ENCODE data around the gene ADAMTS12.
A peak's percentile ranks its signal among the peaks of the same experiment; 100 is the strongest.

ADAMTS12 gene

DNA sequence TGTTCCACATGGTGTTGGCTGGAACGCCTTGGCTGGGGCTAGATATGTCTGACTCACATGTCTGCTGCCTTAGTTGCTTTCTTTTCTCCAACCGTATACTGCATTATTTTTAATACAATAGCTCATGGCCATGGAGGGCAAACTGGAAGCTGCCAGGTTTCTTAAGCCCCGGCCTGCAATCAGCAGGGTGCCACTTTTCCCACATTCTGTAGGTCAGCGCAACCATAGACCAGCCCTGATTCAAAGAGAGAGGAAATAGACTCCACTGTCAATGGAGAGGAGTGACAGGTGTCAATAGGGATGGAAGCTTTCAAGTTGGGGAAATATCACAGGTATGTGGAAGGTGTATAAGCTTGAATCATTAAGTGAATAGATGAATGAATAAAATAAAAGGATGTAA lies 390.5 kb downstream of the ADAMTS12 start:
- H3K27me3 ChIP-seq (ENCODE audit: control insufficient read depth, insufficient read depth, low read length) = no peaks in the 10 kb centered on the region
- no peak overlapping the region for H3K9ac ChIP-seq (ENCODE audit: low read length)
- no peak overlapping the region for H3K27ac ChIP-seq (ENCODE audit: low read depth, low read length)
- no peaks in the 10 kb centered on the region for H3K9me3 ChIP-seq (ENCODE audit: control insufficient read depth, insufficient read depth, low read depth, low read length)
- no peaks in the 10 kb centered on the region for H3K36me3 ChIP-seq (ENCODE audit: control insufficient read depth, insufficient read depth, low read length)
- no peak overlapping the region for H3K4me3 ChIP-seq (ENCODE audit: low read depth, low read length)
- H3K4me1 ChIP-seq (ENCODE audit: control insufficient read depth, insufficient read depth, low read length) = no peaks in the 10 kb centered on the region

DNA sequence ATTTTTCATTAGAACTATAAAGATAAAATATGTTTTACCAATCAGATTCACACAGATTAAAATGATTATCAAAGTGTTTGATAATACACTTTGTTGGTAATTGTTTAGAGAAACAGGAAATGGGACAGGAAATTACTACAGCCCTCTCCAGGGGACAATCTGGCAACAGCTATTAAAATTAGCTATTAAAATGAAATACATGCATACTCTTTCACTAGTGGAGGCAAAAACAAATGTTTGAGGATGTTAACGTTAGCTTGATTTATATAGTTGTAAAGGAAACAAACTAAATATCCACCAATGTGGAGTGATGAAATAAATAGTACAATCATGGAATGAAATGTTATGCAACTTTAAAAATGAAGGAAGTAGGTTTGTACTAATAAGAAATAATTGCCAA lies 397.3 kb downstream of the ADAMTS12 start:
- no peaks in the 10 kb centered on the region for H3K9me3 ChIP-seq (ENCODE audit: control insufficient read depth, insufficient read depth, low read depth, low read length)
- no peak overlapping the region for H3K27ac ChIP-seq (ENCODE audit: low read depth, low read length)
- H3K36me3 ChIP-seq (ENCODE audit: control insufficient read depth, insufficient read depth, low read length) = no peaks in the 10 kb centered on the region
- H3K27me3 ChIP-seq (ENCODE audit: control insufficient read depth, insufficient read depth, low read length) = no peaks in the 10 kb centered on the region
- H3K4me1 ChIP-seq (ENCODE audit: control insufficient read depth, insufficient read depth, low read length) = no peaks in the 10 kb centered on the region; the same call in 1 of the 2 replicates
- no peak overlapping the region for H3K9ac ChIP-seq (ENCODE audit: low read length)
- H3K4me3 ChIP-seq (ENCODE audit: low read depth, low read length) = no peak overlapping the region

DNA sequence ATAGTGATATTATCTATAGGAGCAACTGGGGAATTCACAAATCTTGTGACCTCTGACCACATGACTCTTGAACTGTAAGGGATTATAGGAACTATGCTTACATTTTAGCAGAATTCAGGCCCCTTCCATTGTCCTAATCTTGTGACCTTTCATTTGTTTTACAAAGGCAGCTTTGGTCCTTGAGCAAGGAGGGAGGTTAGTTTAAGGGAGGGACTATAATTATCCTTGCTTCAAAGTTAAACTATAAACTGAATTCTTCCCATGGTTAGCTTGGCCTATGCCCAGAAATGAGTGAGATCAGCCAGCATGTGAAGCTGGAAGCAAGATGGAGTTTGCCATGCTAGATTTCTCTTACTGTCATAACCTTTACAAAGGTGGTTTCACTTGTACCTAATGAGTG lies 399.8 kb downstream of the ADAMTS12 start:
- Histone ChIP-seq H3K4me3 (ENCODE audit: low read depth, low read length) (no peak overlapping the region), H3K9ac (ENCODE audit: low read length) (no peak overlapping the region), H3K27me3 (ENCODE audit: control insufficient read depth, insufficient read depth, low read length) (no peaks in the 10 kb centered on the region), H3K36me3 (ENCODE audit: control insufficient read depth, insufficient read depth, low read length) (no peaks in the 10 kb centered on the region), H3K4me1 (ENCODE audit: control insufficient read depth, insufficient read depth, low read length) (peaks cover 7% of the 10 kb centered on the region; the same call in 1 of the 2 replicates), H3K9me3 (ENCODE audit: control insufficient read depth, insufficient read depth, low read depth, low read length) (peaks cover 5% of the 10 kb centered on the region; the same call in 1 of the 2 replicates), H3K27ac (ENCODE audit: low read depth, low read length) (no peak overlapping the region)

DNA sequence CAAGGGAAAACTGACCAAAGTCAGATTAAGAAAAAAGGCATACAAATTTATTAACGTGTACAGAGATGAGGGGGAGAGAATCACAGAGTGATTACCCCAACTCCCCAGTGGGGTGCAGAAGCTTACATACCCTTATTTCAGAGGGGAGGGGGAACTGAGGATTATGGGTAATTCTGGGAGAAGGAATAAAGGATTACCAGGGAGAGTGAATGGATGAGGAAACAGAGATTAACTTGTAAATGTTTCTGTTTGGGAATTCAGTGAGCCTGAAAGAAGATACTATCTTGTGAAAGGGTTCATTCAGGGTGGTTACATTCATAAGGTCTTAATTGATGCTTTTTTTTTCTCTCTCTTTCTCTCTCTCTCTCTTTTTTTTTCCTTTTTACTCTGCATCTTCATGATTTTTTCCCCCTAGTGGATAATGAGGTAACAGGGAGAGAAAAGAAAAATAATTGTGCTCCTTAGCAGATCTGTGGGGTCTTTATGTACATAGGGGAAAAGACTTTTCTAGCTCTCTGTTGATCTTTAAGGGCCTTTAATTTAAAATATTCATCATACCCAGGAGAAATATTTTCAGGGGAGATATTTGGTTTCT lies 401.6 kb downstream of the ADAMTS12 start:
- Histone ChIP-seq H3K9me3 (ENCODE audit: control insufficient read depth, insufficient read depth, low read depth, low read length) (peaks cover 5% of the 10 kb centered on the region; the same call in 1 of the 2 replicates), H3K4me3 (ENCODE audit: low read depth, low read length) (no peak overlapping the region), H3K4me1 (ENCODE audit: control insufficient read depth, insufficient read depth, low read length) (peaks cover 10% of the 10 kb centered on the region; the same call in 1 of the 2 replicates), H3K36me3 (ENCODE audit: control insufficient read depth, insufficient read depth, low read length) (no peaks in the 10 kb centered on the region), H3K9ac (ENCODE audit: low read length) (no peak overlapping the region), H3K27ac (ENCODE audit: low read depth, low read length) (no peak overlapping the region), H3K27me3 (ENCODE audit: control insufficient read depth, insufficient read depth, low read length) (no peaks in the 10 kb centered on the region)

DNA sequence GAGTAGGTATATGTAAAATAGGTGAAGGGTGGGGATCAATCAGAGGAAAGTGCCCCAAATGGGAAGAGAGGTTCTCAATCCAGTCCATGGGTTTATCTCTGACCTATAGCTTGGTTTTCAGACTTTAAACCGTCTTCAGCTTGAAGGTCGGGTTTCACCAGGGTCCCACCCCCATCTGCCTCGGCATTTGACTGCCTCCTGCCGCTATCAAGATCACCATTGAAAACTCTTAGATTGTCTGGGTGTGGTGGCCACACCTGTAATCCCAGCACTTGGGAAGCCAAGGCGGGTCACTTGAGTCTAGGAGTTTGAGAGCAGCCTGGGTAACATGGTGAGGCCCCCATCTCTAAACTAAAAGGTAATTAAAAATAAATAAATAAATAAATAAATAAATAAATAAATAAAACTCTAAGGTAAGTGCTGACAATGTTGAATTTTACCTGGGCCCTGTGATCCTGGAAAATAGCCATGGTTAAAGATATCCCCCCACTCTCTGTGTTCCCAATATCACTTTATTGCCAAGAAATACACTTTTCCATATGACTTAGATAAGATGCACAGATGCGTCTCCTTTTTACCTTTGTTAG lies 402.2 kb downstream of the ADAMTS12 start:
- Histone ChIP-seq H3K36me3 (ENCODE audit: control insufficient read depth, insufficient read depth, low read length) (no peaks in the 10 kb centered on the region), H3K27me3 (ENCODE audit: control insufficient read depth, insufficient read depth, low read length) (no peaks in the 10 kb centered on the region), H3K9ac (ENCODE audit: low read length) (no peak overlapping the region), H3K4me3 (ENCODE audit: low read depth, low read length) (no peak overlapping the region), H3K9me3 (ENCODE audit: control insufficient read depth, insufficient read depth, low read depth, low read length) (peaks cover 5% of the 10 kb centered on the region; the same call in 1 of the 2 replicates), H3K27ac (ENCODE audit: low read depth, low read length) (no peak overlapping the region), H3K4me1 (ENCODE audit: control insufficient read depth, insufficient read depth, low read length) (peaks cover 10% of the 10 kb centered on the region; the same call in 1 of the 2 replicates)

DNA sequence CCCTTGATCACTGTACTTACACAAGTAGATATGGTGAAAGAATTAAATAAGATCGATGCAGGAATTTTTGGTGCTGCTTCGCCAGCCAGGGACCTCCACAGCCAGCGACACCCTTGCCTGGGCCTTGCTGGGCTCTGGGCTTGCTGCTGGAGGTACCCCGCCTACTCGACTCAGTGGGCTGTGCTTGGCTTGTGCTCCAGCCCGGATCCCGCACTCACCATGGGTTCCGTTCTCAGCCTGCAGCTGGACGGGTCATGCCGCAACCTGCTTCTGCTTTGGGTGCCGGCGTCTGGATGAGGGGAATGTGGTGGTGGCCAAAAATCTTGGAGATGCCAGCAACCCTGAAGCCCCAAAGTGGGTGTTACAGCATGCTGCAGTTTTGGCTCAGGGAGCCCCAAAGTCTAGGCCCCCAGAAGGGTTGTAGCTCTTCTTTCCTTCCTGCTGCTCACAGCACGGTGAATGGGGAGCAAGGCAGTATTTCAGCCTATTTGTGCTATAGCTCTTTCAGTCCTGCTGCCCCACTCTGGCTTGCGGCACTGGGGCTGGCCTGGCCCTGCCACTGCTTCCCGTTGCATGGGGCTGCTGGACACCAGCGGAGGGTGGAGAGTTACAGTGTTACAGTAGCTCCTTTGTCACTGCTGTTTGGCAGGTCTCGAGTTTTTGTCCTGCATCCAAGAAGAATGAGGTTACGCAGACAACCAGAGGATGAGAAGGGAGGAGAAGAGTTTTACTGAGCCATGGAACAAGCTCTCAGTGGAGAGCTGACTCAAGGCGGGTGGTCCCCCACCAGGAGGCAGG lies 403.0 kb downstream of the ADAMTS12 start:
- Histone ChIP-seq H3K27me3 (ENCODE audit: control insufficient read depth, insufficient read depth, low read length) (no peaks in the 10 kb centered on the region), H3K36me3 (ENCODE audit: control insufficient read depth, insufficient read depth, low read length) (no peaks in the 10 kb centered on the region), H3K4me3 (ENCODE audit: low read depth, low read length) (no peak overlapping the region), H3K27ac (ENCODE audit: low read depth, low read length) (no peak overlapping the region), H3K9me3 (ENCODE audit: control insufficient read depth, insufficient read depth, low read depth, low read length) (peaks cover 5% of the 10 kb centered on the region; the same call in 1 of the 2 replicates), H3K4me1 (ENCODE audit: control insufficient read depth, insufficient read depth, low read length) (peaks cover 10% of the 10 kb centered on the region; the same call in 1 of the 2 replicates), H3K9ac (ENCODE audit: low read length) (no peak overlapping the region)

DNA sequence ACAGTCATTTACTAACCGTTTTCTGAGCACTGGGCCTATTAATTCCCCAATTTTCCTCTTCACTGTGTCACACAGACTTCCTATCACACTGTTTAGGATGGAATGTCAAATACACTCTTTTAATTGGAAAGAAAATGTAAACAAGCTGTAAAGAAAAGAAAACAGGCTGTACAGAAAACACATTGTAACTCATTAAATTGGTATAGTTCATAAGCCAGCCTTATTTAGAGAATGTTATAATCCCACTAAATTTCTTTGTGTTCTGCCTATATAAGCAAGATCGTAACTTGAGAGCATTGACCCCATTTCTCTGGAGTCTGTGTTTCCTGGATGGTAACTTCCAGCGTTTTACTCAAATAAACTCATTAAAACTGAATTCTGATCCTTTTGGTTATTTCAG lies 404.6 kb downstream of the ADAMTS12 start:
- H3K4me3 ChIP-seq (ENCODE audit: low read depth, low read length) = no peak overlapping the region
- peaks cover 5% of the 10 kb centered on the region; the same call in 1 of the 2 replicates for H3K9me3 ChIP-seq (ENCODE audit: control insufficient read depth, insufficient read depth, low read depth, low read length)
- H3K9ac ChIP-seq (ENCODE audit: low read length) = no peak overlapping the region
- H3K27me3 ChIP-seq (ENCODE audit: control insufficient read depth, insufficient read depth, low read length) = no peaks in the 10 kb centered on the region
- peaks cover 21% of the 10 kb centered on the region for H3K4me1 ChIP-seq (ENCODE audit: control insufficient read depth, insufficient read depth, low read length)
- H3K27ac ChIP-seq (ENCODE audit: low read depth, low read length) = no peak overlapping the region
- H3K36me3 ChIP-seq (ENCODE audit: control insufficient read depth, insufficient read depth, low read length) = no peaks in the 10 kb centered on the region

DNA sequence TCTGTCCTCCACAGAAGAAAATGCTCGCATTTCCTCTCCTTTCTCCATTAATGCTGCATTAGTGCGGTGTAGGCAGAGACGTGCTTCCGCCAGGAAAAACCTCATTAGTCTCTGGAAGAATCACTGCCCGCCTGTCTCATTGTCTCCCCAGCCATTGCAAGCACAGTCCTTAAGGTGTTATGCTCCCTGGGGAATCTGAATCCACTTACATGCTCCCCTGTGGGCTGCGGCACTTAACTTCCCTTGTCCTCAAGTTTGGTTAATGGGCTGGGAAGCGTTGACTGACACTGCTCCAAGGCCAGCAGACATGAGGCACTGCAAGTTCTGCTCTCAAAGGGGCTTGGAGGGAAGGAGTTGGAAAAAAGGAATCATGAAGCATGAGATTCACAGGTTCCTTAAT lies 409.5 kb downstream of the ADAMTS12 start:
- Histone ChIP-seq H3K27me3 (ENCODE audit: control insufficient read depth, insufficient read depth, low read length) (no peaks in the 10 kb centered on the region), H3K27ac (ENCODE audit: low read depth, low read length) (no peak overlapping the region; the same call in 1 of the 2 replicates), H3K4me3 (ENCODE audit: low read depth, low read length) (no peak overlapping the region), H3K9me3 (ENCODE audit: control insufficient read depth, insufficient read depth, low read depth, low read length) (no peaks in the 10 kb centered on the region), H3K36me3 (ENCODE audit: control insufficient read depth, insufficient read depth, low read length) (peaks cover 9% of the 10 kb centered on the region), H3K9ac (ENCODE audit: low read length) (peak overlapping the region; percentile 21), H3K4me1 (ENCODE audit: control insufficient read depth, insufficient read depth, low read length) (peaks cover 19% of the 10 kb centered on the region; the same call in 1 of the 2 replicates)

DNA sequence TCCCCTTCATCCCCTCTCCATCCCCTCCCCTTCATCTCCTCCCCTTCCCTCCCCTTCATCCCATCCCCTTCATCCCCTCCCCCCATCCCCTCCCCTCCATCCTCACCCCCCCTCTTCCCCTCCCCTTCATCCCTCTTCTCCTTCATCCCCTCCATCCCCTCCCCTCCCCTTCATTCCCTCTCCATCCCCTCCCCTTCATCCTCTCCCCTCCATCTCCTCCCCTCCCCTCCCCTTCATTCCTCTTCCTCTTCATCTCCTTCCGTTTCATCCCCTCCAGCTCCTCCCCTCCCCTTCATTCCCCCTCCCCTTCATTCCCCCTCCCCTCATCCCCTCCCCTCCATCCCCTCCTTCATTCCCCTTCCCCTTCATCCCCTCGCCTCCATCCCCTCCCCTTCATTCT lies 410.9 kb downstream of the ADAMTS12 start:
- H3K9me3 ChIP-seq (ENCODE audit: control insufficient read depth, insufficient read depth, low read depth, low read length) = no peaks in the 10 kb centered on the region
- H3K9ac ChIP-seq (ENCODE audit: low read length) = no peak overlapping the region
- no peak overlapping the region for H3K4me3 ChIP-seq (ENCODE audit: low read depth, low read length)
- peaks cover 23% of the 10 kb centered on the region for H3K36me3 ChIP-seq (ENCODE audit: control insufficient read depth, insufficient read depth, low read length)
- no peak overlapping the region for H3K27ac ChIP-seq (ENCODE audit: low read depth, low read length)
- H3K4me1 ChIP-seq (ENCODE audit: control insufficient read depth, insufficient read depth, low read length) = peaks cover 19% of the 10 kb centered on the region; the same call in 1 of the 2 replicates
- H3K27me3 ChIP-seq (ENCODE audit: control insufficient read depth, insufficient read depth, low read length) = no peaks in the 10 kb centered on the region

DNA sequence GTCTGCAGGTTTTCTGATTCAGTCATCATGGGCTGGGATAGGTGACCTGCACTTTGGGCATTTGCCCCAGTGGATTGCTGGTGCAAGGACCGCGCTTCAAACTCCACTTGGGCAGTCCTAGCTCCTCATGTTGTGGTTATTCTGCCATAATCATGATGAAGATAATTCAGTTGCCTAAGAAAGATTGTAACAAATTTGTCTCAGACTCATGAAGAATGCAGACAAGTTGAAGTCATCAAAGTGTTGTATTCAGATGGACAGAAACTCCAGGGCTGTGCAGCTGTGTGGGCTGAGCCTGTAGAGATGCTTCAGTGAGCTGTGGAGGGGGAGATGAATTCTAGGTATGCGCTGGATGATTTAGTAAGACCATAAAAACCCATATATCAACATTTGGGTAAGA lies 412.5 kb downstream of the ADAMTS12 start:
- Histone ChIP-seq H3K27ac (ENCODE audit: low read depth, low read length) (no peak overlapping the region), H3K36me3 (ENCODE audit: control insufficient read depth, insufficient read depth, low read length) (peaks cover 39% of the 10 kb centered on the region), H3K4me1 (ENCODE audit: control insufficient read depth, insufficient read depth, low read length) (peaks cover 16% of the 10 kb centered on the region; the same call in 1 of the 2 replicates), H3K9ac (ENCODE audit: low read length) (no peak overlapping the region), H3K9me3 (ENCODE audit: control insufficient read depth, insufficient read depth, low read depth, low read length) (0 out of 2 replicates have a peak, but pooled peaks cover under 1% of the 10 kb centered on the region), H3K4me3 (ENCODE audit: low read depth, low read length) (no peak overlapping the region), H3K27me3 (ENCODE audit: control insufficient read depth, insufficient read depth, low read length) (no peaks in the 10 kb centered on the region)

DNA sequence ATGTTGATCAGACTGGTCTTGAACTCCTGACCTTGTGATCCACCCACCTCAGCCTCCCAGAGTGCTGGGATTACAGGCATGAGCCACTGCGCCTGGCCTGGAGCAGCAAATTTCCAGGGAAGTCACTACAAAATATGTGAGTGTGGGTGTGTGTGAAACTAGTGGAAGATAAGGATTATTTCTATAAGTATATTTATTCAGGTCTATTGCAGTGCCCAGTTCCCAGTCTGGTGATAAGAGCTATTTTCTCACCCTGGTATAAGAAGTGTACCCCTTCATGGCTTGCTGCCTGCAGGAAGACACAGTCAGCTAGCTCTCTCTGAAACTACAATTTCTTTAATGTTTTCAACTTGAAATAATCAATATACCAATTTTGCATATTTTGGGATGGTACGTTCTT lies 414.0 kb downstream of the ADAMTS12 start:
- peaks cover 15% of the 10 kb centered on the region for H3K4me1 ChIP-seq (ENCODE audit: control insufficient read depth, insufficient read depth, low read length)
- no peaks in the 10 kb centered on the region for H3K27me3 ChIP-seq (ENCODE audit: control insufficient read depth, insufficient read depth, low read length)
- H3K4me3 ChIP-seq (ENCODE audit: low read depth, low read length) = no peak overlapping the region
- H3K27ac ChIP-seq (ENCODE audit: low read depth, low read length) = no peak overlapping the region
- no peak overlapping the region for H3K9ac ChIP-seq (ENCODE audit: low read length)
- peaks cover 5% of the 10 kb centered on the region; the same call in 1 of the 2 replicates for H3K9me3 ChIP-seq (ENCODE audit: control insufficient read depth, insufficient read depth, low read depth, low read length)
- peaks cover 51% of the 10 kb centered on the region for H3K36me3 ChIP-seq (ENCODE audit: control insufficient read depth, insufficient read depth, low read length)
